RWPE1 (cell line): Measurements from ENCODE around the gene ATP2C1.

Source experiments
- CTCF ChIA-PET: fragments of 350-600 bp; sonication (Branson Sonifier 250); formaldehyde crosslinking; extraction: SDS; loops from one replicate; lab custom pipeline; 2021; lab: Yijun Ruan, JAX
- POLR2A ChIA-PET: fragments of 400-600 bp; formaldehyde crosslinking; extraction: SDS; loops from one replicate; lab custom pipeline; 2020; ENCODE audit warnings: antibody characterized with exemption; ENCODE audit not compliant: low non-redundant PET; lab: Yijun Ruan, JAX
- DNase-seq: peaks from one replicate; pipeline ENCODE4 v3.0.0; 2012; ENCODE audit warnings: low spot score
- H3K27ac ChIP-seq: fragments of 450-650 bp; 2 replicates; pipeline ENCODE4 v1.5.1; 2017
- TF ChIP-seq, protein P1 (sequence below): fragments of 450-650 bp; conservative IDR thresholded peaks from 2 replicates; pipeline ENCODE4 v1.5.1; 2017; ENCODE audit warnings: low read depth, mild to moderate bottlenecking

The ATP2C1 gene

DNA sequence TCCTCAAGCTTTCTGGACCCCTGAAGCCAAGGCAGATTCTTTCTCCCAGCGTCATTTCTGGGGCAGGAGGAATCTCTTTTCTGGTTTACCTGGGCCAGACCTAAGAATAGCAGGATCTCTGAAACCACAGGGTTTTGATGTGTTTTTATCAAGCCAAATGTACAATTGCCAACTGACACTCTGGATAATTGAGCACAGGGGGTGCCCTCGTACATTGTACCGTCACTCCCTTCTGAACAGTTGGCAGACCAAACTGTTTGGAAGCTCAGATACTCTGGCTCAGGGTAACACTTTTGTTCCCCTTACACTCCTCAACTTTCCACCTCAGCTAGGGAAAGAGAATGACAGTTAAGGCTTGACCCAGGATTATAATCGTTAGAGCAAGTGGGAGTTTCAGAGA, 82.8 kb downstream of the ATP2C1 start:
- ChIA-PET POLR2A (no interaction called here), CTCF (interaction anchor here (0.6 kb wide), 1 partner anchor 22 kb away, joined by 4 read pairs; no protein-coding TSS in a partner anchor)
- no peak for DNase-seq
- H3K27ac ChIP-seq = no peak overlapping the region
- TF ChIP-seq, protein P1, sequence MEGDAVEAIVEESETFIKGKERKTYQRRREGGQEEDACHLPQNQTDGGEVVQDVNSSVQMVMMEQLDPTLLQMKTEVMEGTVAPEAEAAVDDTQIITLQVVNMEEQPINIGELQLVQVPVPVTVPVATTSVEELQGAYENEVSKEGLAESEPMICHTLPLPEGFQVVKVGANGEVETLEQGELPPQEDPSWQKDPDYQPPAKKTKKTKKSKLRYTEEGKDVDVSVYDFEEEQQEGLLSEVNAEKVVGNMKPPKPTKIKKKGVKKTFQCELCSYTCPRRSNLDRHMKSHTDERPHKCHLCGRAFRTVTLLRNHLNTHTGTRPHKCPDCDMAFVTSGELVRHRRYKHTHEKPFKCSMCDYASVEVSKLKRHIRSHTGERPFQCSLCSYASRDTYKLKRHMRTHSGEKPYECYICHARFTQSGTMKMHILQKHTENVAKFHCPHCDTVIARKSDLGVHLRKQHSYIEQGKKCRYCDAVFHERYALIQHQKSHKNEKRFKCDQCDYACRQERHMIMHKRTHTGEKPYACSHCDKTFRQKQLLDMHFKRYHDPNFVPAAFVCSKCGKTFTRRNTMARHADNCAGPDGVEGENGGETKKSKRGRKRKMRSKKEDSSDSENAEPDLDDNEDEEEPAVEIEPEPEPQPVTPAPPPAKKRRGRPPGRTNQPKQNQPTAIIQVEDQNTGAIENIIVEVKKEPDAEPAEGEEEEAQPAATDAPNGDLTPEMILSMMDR = no peak

GRCh38 chr3:130979117-130979516, 85.2 kb downstream of the ATP2C1 start:
- POLR2A ChIA-PET = interaction anchor here (0.6 kb wide), 1 partner anchor 10 kb away, joined by 4 read pairs; no protein-coding TSS in a partner anchor
- no peak overlapping the region for H3K27ac ChIP-seq
- TF ChIP-seq, protein P1 = no peak
- no peak for DNase-seq
- CTCF ChIA-PET = no interaction called here

DNA sequence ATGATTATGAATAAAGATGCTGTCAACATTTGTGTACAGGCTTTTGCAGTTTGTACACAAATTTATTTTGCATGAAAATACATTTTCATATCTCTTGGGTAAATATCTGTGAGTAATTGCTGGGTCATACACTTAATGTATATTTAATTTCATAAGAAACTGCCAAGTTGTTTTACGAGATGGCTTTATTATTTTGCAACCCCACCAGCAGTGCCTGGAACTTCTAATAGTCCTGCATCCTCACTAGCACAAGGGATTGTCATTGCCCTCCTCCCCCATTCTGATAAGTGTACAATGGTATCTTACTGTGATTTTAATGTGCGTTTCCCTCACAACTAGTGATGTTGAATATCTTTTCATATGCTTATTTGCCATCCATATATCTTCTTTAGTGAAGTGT, 87.6 kb downstream of the ATP2C1 start:
- H3K27ac ChIP-seq = no peak overlapping the region
- ChIA-PET POLR2A (no interaction called here), CTCF (no interaction called here)
- TF ChIP-seq, protein P1 = no peak
- no peak for DNase-seq

DNA sequence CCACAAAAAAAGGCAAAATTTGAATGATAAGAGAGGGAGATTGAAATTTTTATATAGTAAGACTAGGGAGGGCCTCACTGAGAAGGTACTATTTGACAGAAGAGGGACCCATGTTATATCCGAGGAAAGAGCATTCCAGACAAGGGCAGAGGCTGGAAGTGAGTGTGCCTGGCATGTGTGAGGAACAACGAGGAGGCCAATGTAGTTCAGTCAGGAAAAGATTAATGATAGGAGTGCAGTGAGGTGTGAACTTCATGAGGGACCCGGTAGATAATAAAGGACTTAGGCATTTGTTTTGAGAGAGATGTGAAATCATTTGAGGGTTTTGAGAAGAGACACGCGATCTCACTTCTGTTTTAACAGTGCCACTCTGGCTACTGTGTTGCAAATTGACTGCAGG, 96.4 kb downstream of the ATP2C1 start:
- no peak overlapping the region for H3K27ac ChIP-seq
- TF ChIP-seq, protein P1 = no peak
- no peak for DNase-seq
- POLR2A ChIA-PET = no interaction called here
- CTCF ChIA-PET = no interaction called here

GRCh38 chr3:130991126-130991525, 97.2 kb downstream of the ATP2C1 start:
- POLR2A ChIA-PET = no interaction called here
- DNase-seq = no peak
- no peak overlapping the region for H3K27ac ChIP-seq
- TF ChIP-seq, protein P1 = no peak
- CTCF ChIA-PET = no interaction called here

DNA sequence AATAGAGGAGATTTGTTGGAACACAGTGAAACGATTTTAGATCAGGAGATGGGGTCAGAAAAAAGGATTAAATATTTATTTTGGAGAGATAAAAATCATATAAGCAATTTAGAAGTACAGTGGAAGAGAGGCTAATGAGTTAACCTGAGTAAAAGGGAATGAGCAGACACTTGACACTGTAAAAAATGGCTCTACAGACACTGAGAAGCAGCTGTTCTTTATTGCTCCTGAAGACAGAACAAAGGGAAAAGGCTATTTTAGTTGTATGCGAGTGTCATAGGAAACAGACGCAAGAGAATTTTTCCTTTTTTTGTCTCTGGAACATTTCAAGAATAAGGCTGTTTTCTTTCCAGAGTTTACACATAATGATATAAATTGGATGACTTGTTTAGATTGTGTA, 98.5 kb downstream of the ATP2C1 start:
- ChIA-PET CTCF (no interaction called here), POLR2A (no interaction called here)
- TF ChIP-seq, protein P1 = no peak
- DNase-seq = no peak
- no peak overlapping the region for H3K27ac ChIP-seq
